Activated naive CD8-positive, alpha-beta T cell treated with anti-CD3 and anti-CD28 coated beads for 36 hours (primary cell): ENCODE results near the gene EWSR1. TPM values are rescaled to one million over a fixed set of nuclear protein-coding genes. Genes with fewer than 3 reads are reported as not detected.
A peak's percentile ranks its signal among the peaks of the same experiment; 100 is the strongest.

ENCODE experiments used
- DNase-seq: peaks from one replicate; pipeline ENCODE4 v3.0.0; 2021
- H3K27ac Mint-ChIP-seq: one replicate; pipeline ENCODE4 v1.8.0; 2022; ENCODE audit warnings: mild to moderate bottlenecking, moderate library complexity, mixed read lengths
- H3K27me3 Mint-ChIP-seq: one replicate; pipeline ENCODE4 v1.8.0; 2022; ENCODE audit warnings: mild to moderate bottlenecking, mixed read lengths
- H3K36me3 Mint-ChIP-seq: one replicate; pipeline ENCODE4 v1.8.0; 2021; ENCODE audit warnings: mild to moderate bottlenecking, mixed read lengths
- H3K4me1 Mint-ChIP-seq: one replicate; pipeline ENCODE4 v1.8.0; 2021; ENCODE audit warnings: mixed read lengths
- H3K4me3 Mint-ChIP-seq: one replicate; pipeline ENCODE4 v1.8.0; 2022; ENCODE audit warnings: mild to moderate bottlenecking, moderate library complexity, mixed read lengths
- H3K9me3 Mint-ChIP-seq: one replicate; pipeline ENCODE4 v1.8.0; 2022; ENCODE audit warnings: mixed read lengths
- total RNA-seq, 2 experiments: library from RNA; stranded (reverse); gene quantifications; one replicate each; pipeline ENCODE4 v1.2.3, GENCODE V29; 2021

The EWSR1 gene
- total RNA-seq, 2 experiments from 2014 or later = 369 to 377 TPM

DNA sequence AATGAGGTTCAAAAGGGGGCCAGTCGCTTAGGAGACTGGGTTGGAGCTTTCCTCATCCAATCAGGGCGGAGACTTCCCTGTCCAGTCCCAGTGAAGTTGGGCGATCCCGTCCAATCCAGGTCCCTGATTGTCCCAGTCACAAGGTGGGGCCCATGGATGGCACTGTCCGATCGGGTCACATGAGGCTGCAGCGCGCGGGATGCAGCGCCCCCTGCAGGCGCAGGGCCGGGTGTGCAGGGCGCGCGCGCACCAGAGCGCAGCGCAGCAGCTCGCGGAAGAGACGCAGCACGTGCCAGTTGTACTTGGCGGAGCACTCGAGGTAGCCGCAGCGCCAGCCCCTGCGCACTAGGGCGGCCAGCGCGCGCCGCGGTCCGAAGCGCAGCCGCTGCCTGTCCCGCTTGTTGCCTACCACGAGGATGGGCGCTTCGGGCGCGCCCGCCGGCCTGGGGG, 45.1 kb downstream of the EWSR1 start:
- Mint-ChIP-seq H3K27me3 (peaks cover 47% of the 10 kb centered on the region), H3K4me3 (no peak overlapping the region)

DNA sequence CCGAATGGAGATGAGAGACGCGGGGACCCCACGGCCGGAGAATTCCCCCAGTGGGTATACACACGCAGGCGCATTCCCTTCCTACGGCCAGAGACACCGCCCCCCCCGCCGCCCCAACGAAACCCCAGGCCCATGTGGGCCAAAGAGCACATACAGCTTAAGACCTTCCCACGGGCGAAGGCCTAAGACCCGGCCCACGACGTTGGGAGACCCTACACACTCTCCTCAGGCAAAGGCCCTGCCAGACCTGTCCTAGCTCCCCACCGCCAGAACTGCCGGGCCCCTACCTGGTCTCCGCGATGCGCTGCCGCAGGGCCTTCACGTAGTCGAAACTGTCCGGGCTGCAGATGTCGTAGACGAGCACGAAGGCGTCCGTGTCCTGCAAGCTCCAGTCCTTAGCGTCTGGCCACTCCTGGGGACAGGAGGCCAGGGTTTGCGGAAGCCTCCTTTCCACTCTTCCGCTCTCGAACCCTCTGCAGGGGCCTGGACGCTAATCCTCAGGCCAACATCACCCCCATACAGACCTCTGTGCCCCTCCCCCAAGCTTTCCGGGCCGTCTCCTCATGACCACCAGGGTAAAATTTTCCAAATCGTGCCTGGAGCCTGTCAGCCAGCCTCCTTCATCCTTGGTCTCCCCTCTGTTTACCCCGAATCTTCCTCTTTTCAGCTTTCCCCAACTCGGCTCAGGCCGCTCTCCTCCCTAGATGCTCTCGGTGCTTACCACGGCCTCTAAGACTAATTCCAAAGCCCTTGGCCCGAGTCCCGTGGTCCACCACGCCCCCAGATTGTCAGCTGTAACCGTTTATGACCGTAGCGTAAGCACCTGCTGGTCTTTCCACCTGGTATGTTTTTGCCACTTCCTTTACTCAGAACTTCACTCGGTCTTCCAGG, 45.8 kb downstream of the EWSR1 start:
- no peak for DNase-seq
- Mint-ChIP-seq H3K27ac (no peak overlapping the region), H3K4me3 (peak overlapping the region; percentile 15), H3K9me3 (no peaks in the 10 kb centered on the region), H3K4me1 (peaks cover 22% of the 10 kb centered on the region), H3K36me3 (no peaks in the 10 kb centered on the region), H3K27me3 (peaks cover 47% of the 10 kb centered on the region)

More for the DNA sequence above, 45.1 kb downstream of the EWSR1 start:
- peak; percentile 60 for DNase-seq
- Mint-ChIP-seq H3K9me3 (no peaks in the 10 kb centered on the region), H3K4me1 (peaks cover 26% of the 10 kb centered on the region), H3K27ac (no peak overlapping the region), H3K36me3 (no peaks in the 10 kb centered on the region)

DNA sequence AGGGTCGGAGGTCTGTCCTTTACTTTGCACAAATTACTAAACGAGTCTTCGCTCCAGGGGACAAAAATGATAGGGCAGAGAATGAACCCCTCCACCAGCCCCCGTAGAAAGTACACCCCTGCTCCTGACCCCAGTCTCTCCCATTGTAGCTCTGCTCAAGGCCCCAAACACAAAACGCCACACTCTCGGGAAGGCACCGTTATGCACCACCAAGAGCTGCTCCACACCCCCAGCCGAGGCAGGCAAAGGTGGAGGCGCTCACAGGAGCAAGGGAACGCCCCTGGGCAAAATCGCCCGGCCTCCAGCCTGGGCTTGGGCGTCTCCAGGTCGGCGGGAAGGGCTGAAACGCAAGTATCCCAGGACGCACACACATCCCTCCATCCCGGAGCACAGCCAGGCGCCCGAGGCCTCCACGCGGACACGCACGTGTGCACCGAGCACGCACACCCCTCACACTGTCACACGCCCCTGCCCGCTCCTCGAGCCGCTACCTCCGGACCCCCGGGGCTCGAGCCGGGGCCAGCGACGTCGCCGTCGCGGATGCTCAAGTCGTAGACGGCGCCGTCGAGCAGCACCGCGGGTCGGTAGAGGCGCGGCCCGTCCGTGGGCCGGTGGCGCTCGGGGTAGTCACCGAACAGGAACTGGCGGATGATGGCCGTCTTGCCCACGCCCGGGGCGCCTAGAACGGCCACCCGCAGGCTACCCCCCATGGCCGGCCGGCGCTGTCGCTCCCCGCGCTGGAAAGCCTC, 46.6 kb downstream of the EWSR1 start:
- DNase-seq = no peak
- Mint-ChIP-seq H3K4me3 (peak overlapping the region; percentile 15), H3K9me3 (no peaks in the 10 kb centered on the region), H3K36me3 (no peaks in the 10 kb centered on the region), H3K4me1 (peaks cover 20% of the 10 kb centered on the region), H3K27ac (no peak overlapping the region), H3K27me3 (peaks cover 47% of the 10 kb centered on the region)

DNA sequence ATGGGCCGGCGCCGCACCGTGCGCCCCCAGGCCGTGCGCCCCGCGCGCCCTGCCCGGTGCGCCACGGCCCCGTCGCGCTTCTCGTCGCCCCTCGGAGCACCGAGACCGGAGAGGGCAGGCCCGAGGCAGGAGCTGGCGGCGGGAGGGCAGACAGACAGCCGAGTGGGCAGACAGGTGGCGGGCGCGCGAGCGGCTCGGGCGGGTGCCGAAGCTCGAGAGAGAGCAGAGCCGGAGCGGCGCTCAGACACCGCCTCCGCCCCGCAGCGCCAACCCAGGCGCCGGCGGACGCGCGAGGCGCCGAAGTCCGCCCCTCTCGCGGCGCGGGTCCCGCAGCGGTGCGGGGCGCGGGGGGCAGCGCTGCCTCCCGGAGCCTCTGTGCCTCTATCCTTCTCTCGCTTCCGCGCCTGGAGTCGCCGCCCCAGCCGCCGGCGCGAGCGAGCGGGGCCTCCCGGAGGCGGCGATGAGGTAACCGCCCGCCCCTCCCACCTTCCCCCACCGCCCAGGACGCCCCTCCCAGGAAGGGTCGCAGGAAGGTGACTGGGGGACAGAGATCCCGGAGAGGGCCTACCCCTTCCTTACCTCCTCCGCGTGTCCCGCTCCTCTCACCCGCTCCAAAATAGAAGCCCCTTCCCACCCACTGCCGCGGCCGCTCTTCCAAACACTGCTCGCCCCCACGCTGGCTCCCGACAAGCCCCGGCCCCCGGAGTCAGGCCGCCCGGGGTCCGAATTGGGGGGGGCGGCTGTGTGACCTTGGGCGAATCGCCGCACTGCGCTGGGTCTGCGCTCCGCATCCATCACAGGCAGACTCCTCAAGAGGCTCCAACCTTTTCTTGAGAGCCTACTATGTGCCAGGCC, 47.4 kb downstream of the EWSR1 start, which contains the start of gene RASL10A:
Gene RASL10A (minus strand): TSS at position 412 of the 855 bp plus-strand sequence. CDS start 451 bp downstream, outside the sequence.
- Mint-ChIP-seq H3K27ac (no peak within 1 kb of the TSS), H3K4me1 (peaks cover 20% of the 10 kb centered on the region), H3K36me3 (no peaks in the 10 kb centered on the region), H3K27me3 (peaks cover 47% of the 10 kb centered on the region), H3K9me3 (no peaks in the 10 kb centered on the region), H3K4me3 (peak within 1 kb of the TSS; percentile 15)
- DNase-seq = no peak

DNA sequence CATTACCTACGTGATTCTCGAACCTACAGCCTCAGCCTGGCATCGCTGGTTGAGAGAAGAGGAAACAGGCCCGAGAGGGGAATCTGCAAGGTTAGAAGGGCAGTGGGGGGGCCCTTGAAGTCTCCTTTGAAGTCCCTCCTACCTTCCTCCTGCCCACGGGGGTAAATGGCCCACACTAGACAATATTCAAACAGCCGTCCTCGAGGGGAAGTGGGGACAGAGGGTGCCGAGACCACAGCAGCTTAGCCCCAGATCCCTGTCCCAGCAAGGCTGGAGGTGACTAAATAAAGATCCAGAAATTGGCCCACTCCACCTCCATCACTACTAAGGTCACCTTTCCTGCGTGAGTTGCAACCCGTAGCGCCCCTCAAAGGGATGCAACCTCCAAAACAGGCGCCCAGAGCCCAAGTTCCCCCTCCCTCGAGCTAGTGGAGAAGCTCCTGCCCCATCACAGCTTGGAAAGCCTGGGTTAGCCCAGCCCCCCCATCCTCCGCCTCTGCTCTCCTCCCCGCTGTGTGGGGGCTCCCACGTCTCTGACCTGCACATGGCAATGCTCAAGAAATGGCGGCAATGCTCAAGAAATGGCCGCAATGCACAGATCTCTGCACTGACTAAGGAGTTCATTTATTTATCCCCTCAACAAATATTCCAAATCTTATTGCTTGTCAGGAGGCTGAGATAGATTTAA, 48.2 kb downstream of the EWSR1 start:
- peak overlapping the region; percentile 4 for H3K4me3 Mint-ChIP-seq
- no peaks in the 10 kb centered on the region for H3K36me3 Mint-ChIP-seq

DNA sequence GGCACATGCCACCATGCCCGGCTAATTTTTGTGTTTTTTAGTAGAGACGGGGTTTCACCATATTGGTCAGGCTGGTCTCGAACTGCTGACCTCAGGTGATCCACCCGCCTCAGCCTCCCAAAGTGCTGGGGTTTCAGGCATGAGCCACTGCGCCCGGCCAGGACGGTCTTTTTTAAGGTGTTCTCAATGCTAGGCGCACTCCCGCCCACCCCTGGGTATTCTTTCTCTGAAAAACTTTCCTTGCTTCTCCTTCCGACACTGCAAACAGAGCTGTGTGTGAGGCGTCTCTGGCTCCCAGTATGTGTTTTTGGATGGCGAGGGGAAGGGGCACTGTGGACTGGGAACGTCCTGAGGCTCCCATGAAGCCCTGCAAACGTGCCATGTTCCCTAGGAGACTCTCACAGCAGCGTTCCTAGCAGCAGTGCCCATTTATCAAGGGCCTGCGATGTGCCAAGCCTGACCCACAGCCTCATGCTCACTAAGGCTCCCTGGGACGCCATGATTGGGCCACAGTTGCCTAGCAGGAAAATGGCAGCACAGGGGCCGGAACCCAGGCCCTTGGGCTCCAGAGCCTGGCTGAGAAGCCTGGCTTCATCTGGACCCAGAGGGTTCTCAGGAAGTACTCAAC, 49.9 kb downstream of the EWSR1 start:
- no peak for DNase-seq
- H3K27me3 Mint-ChIP-seq = peaks cover 36% of the 10 kb centered on the region
- no peak overlapping the region for H3K4me3 Mint-ChIP-seq
- H3K27ac Mint-ChIP-seq = no peak overlapping the region
- H3K36me3 Mint-ChIP-seq = no peaks in the 10 kb centered on the region
- H3K4me1 Mint-ChIP-seq = peaks cover 12% of the 10 kb centered on the region
- no peaks in the 10 kb centered on the region for H3K9me3 Mint-ChIP-seq

More for the DNA sequence above, 48.2 kb downstream of the EWSR1 start:
- no peak overlapping the region for H3K27ac Mint-ChIP-seq
- H3K9me3 Mint-ChIP-seq = no peaks in the 10 kb centered on the region
- H3K4me1 Mint-ChIP-seq = peaks cover 14% of the 10 kb centered on the region
- DNase-seq = no peak
- H3K27me3 Mint-ChIP-seq = peaks cover 47% of the 10 kb centered on the region

DNA sequence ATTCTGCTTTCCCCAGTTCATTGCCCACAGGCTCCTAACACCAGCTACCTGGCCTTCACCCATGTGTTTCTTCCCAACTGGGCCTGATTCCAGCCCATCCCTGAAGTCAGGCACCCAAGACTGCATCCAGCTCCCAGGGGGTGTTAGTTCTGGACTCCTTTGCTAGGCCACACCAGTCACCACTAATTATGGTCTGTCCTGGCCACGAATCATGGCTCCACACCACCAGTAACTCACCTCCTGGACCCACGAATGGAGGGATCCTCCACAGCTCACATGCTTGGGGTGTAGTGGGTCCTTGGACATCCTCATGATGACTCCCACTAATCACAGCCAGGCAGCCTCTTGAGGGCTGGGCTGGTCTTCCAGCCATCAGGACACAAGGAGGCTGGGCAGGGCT, 51.0 kb downstream of the EWSR1 start:
- H3K36me3 Mint-ChIP-seq = no peaks in the 10 kb centered on the region
- peaks cover 6% of the 10 kb centered on the region for H3K4me1 Mint-ChIP-seq
- H3K9me3 Mint-ChIP-seq = no peaks in the 10 kb centered on the region
- no peak for DNase-seq
- H3K27ac Mint-ChIP-seq = no peak overlapping the region
- H3K4me3 Mint-ChIP-seq = no peak overlapping the region
- H3K27me3 Mint-ChIP-seq = peaks cover 24% of the 10 kb centered on the region

DNA sequence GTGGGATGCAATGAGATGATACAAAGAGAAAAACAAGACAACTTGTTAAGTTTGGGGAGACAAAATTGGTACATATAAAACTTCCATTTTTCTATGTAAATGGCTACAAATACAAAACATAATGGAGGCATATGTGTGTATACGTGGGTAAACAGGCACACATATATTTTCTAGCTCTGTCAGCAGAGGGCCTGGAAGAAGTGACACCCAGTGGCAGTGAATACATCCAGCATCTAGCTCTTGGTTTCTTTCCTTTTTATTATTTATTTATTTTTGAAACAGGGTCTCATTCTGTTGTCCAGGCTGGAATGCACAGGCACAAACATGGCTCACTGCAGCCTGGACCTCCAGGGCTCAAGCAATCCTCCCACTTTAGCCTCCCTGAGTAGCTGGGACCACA, 52.5 kb downstream of the EWSR1 start:
- Mint-ChIP-seq H3K27ac (no peak overlapping the region), H3K4me1 (no peaks in the 10 kb centered on the region)
- DNase-seq = no peak

DNA sequence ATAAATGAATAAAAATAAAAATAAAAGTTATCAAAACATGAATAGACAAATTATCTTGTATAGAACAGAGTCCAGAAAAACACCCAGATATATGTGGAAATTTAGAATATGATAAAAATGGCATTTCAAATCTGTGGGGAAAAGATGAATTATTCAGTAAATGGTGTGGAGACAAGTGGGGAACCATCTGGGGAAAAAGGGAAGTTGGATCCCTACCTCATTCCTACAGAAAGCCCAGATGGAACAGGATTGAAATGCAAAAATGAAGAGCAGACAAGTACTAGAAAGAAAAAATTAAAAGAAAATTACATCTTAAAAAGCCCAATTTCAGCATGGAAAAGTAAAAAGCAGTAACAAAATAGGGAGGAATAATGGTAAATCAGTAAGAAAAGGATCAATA, 55.6 kb downstream of the EWSR1 start:
- H3K9me3 Mint-ChIP-seq = no peaks in the 10 kb centered on the region
- no peaks in the 10 kb centered on the region for H3K27me3 Mint-ChIP-seq
- H3K36me3 Mint-ChIP-seq = no peaks in the 10 kb centered on the region
- no peak overlapping the region for H3K27ac Mint-ChIP-seq
- H3K4me3 Mint-ChIP-seq = no peak overlapping the region
- no peaks in the 10 kb centered on the region for H3K4me1 Mint-ChIP-seq
- no peak for DNase-seq

More for the DNA sequence above, 52.5 kb downstream of the EWSR1 start:
- Mint-ChIP-seq H3K4me3 (no peak overlapping the region), H3K27me3 (peaks cover 15% of the 10 kb centered on the region), H3K9me3 (no peaks in the 10 kb centered on the region), H3K36me3 (no peaks in the 10 kb centered on the region)

DNA sequence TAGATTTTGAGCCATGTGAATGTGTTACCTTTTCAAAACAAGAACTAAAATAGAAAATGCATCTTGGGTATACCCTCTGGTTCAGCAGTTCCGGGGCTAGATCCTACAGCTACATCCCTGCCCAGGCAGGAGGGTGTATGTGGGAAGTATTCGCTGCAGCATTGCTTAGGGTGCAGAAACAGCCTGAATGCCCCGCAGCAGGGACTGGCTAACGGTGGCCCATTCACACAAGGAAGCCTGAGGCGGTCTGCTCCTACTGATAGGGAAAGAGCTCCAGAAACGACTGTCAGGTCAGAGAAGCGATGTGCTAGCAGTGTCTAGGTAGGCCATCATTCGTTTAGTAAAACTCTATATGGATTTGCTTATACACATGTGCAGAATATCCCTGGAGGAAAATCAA, 57.3 kb downstream of the EWSR1 start:
- H3K9me3 Mint-ChIP-seq = no peaks in the 10 kb centered on the region
- no peak overlapping the region for H3K4me3 Mint-ChIP-seq
- DNase-seq = no peak
- no peaks in the 10 kb centered on the region for H3K4me1 Mint-ChIP-seq
- peaks cover 2% of the 10 kb centered on the region for H3K36me3 Mint-ChIP-seq
- no peaks in the 10 kb centered on the region for H3K27me3 Mint-ChIP-seq
- no peak overlapping the region for H3K27ac Mint-ChIP-seq

DNA sequence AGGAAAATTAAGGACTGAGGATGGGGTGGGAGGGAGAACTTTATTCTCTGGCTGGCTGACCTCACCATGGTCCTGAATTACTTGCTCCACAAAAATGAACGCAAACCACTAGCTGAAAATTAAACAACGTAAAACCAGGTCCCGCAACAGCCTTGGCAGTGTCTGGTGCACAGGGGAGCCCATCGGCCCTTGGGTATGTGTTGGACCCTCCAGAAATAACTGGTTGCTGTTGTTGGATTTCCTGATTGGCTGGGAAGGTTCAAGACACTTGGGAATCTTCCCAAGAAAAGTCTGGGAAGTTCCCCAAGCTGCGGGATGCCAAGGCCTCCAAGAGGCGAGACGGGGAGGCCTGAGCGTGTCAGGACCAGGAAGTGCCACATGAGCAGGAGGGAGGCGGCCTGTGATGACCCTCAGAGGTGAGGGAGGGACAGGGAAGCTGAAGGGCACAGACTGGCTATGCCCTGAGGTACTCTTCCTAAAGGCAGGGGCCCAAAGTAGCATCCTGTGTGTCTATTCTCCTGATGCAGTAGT, 57.8 kb downstream of the EWSR1 start:
- Mint-ChIP-seq H3K36me3 (peaks cover 2% of the 10 kb centered on the region), H3K4me3 (no peak overlapping the region), H3K27ac (no peak overlapping the region), H3K27me3 (no peaks in the 10 kb centered on the region), H3K9me3 (no peaks in the 10 kb centered on the region), H3K4me1 (no peaks in the 10 kb centered on the region)
- no peak for DNase-seq

DNA sequence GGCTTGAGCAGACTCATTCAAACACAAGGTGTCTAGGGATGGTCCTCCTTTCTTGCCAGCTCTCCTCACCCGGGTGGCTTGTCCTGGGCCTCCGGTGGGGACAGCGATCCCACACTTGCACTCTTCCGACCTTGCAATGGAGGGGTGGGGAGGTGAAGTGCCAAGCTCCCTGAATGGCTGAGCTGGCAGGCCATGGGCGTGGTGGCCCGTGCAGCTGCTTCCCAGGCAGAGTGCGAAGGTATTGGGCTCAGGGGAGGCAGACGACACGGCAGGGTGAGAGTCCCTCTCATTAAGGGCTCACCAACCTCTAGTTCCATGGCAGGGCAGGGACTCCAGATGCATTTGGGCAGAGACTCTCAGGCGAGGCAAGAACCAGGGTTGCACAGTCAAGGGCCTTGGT, 58.4 kb downstream of the EWSR1 start:
- Mint-ChIP-seq H3K36me3 (peaks cover 2% of the 10 kb centered on the region), H3K9me3 (no peaks in the 10 kb centered on the region), H3K27me3 (no peaks in the 10 kb centered on the region), H3K4me1 (no peaks in the 10 kb centered on the region), H3K27ac (peak overlapping the region; percentile 3), H3K4me3 (no peak overlapping the region)
- DNase-seq = no peak

DNA sequence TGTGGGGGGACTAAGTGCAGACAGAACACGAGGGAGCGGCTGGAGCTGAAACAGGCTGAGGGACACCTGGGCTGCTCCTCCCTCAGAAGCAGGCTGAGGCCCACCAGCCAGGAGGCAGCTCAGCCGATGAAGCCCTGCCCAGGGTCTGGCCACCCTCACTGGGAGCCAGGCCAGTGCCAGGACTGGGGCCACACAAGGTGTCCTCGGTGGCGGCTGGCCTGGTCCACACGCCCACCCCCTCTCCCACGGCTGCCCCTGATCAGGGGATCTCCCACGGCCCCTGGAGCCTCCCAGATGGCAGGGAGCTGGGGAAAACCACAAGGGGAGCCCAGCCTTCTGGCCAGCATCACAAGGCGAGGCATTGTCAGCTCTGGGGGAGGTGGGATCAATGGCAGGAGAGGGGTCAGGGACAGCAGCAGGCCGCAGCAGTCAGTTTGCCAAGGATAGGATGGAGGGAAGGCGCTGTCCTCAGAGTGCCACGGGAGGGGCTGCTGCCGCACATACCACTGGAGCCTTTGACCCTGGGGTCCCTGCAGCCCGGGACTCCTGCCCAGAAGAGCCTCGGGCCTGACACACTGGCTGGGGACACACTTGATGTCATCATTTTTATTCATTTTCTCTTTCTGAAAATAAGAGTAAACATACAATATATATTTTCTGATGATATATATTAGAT, 59.2 kb downstream of the EWSR1 start:
- no peak for DNase-seq
- H3K9me3 Mint-ChIP-seq = no peaks in the 10 kb centered on the region
- no peak overlapping the region for H3K4me3 Mint-ChIP-seq
- H3K27ac Mint-ChIP-seq = no peak overlapping the region
- peaks cover 2% of the 10 kb centered on the region for H3K36me3 Mint-ChIP-seq
- no peaks in the 10 kb centered on the region for H3K27me3 Mint-ChIP-seq
- H3K4me1 Mint-ChIP-seq = no peaks in the 10 kb centered on the region
